Suprapubic skin (tissue), 4 donors: ENCODE results near the gene GCNA.

Source experiments
- POLR2A ChIP-seq, 2 donors: fragments of 450-650 bp; IDR thresholded peaks; one replicate each; pipeline ENCODE4 v1.6.1; 2017; ENCODE audit warnings: antibody characterized with exemption in 2 of 2, mild to moderate bottlenecking in 2 of 2, moderate library complexity in 2 of 2
- POLR2AphosphoS5 ChIP-seq, 3 donors: sonication (generic); formaldehyde crosslinking; IDR thresholded peaks; one replicate each; pipeline ENCODE4 v1.6.1; 2017; ENCODE audit warnings: antibody characterized with exemption in 3 of 3
- TF ChIP-seq, protein P1 (sequence below), 2 donors: fragments of 200-600 bp in 1 of 2; fragments of 450-650 bp in 1 of 2; sonication (generic) in 1 of 2; IDR thresholded peaks; one replicate each; pipeline ENCODE4 v1.5.1; 2016 to 2019; ENCODE audit warnings: antibody characterized with exemption in 2 of 2, mild to moderate bottlenecking in 1 of 2, moderate library complexity in 1 of 2

DNA sequence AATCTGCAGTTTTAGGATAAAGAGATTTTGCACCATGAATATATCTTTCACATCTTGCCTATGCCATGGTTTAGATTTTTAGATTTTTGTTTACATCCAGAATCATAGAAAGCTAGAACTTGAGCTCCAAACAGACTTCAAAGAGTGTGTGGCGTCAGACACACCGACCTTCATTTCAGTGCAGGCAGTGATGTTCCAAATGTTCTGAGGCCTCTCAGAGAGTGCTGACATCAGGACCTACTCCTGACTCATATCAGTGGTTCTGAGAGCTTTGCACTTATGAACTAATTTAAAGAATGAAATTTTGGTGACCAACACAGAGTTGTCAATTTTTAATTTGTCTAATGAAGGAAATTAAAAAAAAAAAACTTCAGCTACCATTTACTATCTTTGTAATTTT is 21.7 kb downstream of the GCNA start:
- TF ChIP-seq, protein P1, sequence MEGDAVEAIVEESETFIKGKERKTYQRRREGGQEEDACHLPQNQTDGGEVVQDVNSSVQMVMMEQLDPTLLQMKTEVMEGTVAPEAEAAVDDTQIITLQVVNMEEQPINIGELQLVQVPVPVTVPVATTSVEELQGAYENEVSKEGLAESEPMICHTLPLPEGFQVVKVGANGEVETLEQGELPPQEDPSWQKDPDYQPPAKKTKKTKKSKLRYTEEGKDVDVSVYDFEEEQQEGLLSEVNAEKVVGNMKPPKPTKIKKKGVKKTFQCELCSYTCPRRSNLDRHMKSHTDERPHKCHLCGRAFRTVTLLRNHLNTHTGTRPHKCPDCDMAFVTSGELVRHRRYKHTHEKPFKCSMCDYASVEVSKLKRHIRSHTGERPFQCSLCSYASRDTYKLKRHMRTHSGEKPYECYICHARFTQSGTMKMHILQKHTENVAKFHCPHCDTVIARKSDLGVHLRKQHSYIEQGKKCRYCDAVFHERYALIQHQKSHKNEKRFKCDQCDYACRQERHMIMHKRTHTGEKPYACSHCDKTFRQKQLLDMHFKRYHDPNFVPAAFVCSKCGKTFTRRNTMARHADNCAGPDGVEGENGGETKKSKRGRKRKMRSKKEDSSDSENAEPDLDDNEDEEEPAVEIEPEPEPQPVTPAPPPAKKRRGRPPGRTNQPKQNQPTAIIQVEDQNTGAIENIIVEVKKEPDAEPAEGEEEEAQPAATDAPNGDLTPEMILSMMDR (IDR thresholded peaks at IDR 0.05): no peak
- no peak for TF ChIP-seq POLR2AphosphoS5 (IDR thresholded peaks at IDR 0.05)
- no peak for TF ChIP-seq POLR2A (IDR thresholded peaks at IDR 0.05)
